ENCODE measurements around the gene ACP5. TPM values are rescaled to one million over a fixed set of nuclear protein-coding genes. Genes with fewer than 3 reads are reported as not detected.

ACP5 gene
- total and polyA plus RNA-seq, 10 of the 15 experiments (the other 5 are each of a cell fraction or from before 2014, with no cell fraction given): 1.0 to 73.4 (median 36.8) TPM

DNA sequence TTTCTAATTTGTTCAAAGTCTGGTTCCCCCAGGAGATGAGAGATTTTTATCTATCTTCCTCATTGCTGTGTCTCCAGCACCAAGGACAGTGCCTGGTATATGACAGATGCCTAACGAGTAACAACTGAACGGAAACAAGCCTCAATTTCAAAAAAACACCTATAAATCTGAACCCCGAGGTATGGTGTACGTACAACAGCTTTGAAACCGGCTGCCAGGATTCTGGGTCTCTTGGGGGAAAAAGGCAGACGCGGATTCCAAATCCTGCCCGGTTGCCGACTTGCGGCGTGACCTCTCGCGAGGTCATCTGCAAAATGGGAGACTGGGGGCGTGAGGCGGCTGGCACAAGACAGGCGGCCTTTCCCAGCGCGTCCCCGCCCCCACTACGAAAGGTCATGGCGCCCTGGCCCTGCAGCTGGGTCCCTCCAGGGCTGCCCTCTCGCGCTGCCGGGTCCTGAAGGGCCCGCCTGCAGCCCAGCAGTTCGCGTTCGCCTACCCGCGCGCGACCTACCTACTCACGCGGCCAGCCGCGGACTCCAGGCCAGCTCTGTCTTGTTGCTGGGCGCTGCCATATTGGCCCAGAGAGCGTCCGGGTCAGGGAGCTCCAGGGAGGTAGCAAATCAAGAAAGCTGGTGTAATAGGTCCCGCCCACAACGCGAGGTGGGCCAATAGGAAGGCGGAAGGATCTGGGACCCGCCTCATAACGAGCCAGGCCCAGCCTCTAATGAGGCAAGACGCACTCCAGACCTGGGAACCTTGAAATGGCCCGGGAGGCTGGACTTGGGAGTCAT lies 48.7 kb downstream of the ACP5 start, which contains the start of gene ECSIT (continued):
- peak; percentile 42; the same call in 1 of the 2 replicates for TF ChIP-seq TCF12 (IDR thresholded peaks at IDR 0.05; ENCODE audit: low read depth, low read length)
- TF ChIP-seq MXI1 (IDR thresholded peaks at IDR 0.05; ENCODE audit: low read depth, low read length): peak; percentile 79
- peak; percentile 94 for TF ChIP-seq GABPA (IDR thresholded peaks at IDR 0.05; ENCODE audit: low read depth)
- TF ChIP-seq, protein P1, sequence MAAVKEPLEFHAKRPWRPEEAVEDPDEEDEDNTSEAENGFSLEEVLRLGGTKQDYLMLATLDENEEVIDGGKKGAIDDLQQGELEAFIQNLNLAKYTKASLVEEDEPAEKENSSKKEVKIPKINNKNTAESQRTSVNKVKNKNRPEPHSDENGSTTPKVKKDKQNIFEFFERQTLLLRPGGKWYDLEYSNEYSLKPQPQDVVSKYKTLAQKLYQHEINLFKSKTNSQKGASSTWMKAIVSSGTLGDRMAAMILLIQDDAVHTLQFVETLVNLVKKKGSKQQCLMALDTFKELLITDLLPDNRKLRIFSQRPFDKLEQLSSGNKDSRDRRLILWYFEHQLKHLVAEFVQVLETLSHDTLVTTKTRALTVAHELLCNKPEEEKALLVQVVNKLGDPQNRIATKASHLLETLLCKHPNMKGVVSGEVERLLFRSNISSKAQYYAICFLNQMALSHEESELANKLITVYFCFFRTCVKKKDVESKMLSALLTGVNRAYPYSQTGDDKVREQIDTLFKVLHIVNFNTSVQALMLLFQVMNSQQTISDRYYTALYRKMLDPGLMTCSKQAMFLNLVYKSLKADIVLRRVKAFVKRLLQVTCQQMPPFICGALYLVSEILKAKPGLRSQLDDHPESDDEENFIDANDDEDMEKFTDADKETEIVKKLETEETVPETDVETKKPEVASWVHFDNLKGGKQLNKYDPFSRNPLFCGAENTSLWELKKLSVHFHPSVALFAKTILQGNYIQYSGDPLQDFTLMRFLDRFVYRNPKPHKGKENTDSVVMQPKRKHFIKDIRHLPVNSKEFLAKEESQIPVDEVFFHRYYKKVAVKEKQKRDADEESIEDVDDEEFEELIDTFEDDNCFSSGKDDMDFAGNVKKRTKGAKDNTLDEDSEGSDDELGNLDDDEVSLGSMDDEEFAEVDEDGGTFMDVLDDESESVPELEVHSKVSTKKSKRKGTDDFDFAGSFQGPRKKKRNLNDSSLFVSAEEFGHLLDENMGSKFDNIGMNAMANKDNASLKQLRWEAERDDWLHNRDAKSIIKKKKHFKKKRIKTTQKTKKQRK (IDR thresholded peaks at IDR 0.05; ENCODE audit: low read depth, low read length): no peak
- TF ChIP-seq BRCA1 (IDR thresholded peaks at IDR 0.05; ENCODE audit: low read depth, low read length): no peak; the same call in 1 of the 2 replicates
- TF ChIP-seq PAX8 (IDR thresholded peaks at IDR 0.05): no peak
- TF ChIP-seq, protein P2, sequence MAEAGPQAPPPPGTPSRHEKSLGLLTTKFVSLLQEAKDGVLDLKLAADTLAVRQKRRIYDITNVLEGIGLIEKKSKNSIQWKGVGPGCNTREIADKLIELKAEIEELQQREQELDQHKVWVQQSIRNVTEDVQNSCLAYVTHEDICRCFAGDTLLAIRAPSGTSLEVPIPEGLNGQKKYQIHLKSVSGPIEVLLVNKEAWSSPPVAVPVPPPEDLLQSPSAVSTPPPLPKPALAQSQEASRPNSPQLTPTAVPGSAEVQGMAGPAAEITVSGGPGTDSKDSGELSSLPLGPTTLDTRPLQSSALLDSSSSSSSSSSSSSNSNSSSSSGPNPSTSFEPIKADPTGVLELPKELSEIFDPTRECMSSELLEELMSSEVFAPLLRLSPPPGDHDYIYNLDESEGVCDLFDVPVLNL (IDR thresholded peaks at IDR 0.05; ENCODE audit: low read depth, low read length): no peak
- TF ChIP-seq MTA3 (IDR thresholded peaks at IDR 0.05; ENCODE audit: borderline replicate concordance, low read length): no peak
- peak; percentile 86 for TF ChIP-seq MTA2 (IDR thresholded peaks at IDR 0.05; ENCODE audit: low read depth)
- TF ChIP-seq FOXM1 (IDR thresholded peaks at IDR 0.05; ENCODE audit: low read depth, low read length): no peak
- TF ChIP-seq, protein P3, sequence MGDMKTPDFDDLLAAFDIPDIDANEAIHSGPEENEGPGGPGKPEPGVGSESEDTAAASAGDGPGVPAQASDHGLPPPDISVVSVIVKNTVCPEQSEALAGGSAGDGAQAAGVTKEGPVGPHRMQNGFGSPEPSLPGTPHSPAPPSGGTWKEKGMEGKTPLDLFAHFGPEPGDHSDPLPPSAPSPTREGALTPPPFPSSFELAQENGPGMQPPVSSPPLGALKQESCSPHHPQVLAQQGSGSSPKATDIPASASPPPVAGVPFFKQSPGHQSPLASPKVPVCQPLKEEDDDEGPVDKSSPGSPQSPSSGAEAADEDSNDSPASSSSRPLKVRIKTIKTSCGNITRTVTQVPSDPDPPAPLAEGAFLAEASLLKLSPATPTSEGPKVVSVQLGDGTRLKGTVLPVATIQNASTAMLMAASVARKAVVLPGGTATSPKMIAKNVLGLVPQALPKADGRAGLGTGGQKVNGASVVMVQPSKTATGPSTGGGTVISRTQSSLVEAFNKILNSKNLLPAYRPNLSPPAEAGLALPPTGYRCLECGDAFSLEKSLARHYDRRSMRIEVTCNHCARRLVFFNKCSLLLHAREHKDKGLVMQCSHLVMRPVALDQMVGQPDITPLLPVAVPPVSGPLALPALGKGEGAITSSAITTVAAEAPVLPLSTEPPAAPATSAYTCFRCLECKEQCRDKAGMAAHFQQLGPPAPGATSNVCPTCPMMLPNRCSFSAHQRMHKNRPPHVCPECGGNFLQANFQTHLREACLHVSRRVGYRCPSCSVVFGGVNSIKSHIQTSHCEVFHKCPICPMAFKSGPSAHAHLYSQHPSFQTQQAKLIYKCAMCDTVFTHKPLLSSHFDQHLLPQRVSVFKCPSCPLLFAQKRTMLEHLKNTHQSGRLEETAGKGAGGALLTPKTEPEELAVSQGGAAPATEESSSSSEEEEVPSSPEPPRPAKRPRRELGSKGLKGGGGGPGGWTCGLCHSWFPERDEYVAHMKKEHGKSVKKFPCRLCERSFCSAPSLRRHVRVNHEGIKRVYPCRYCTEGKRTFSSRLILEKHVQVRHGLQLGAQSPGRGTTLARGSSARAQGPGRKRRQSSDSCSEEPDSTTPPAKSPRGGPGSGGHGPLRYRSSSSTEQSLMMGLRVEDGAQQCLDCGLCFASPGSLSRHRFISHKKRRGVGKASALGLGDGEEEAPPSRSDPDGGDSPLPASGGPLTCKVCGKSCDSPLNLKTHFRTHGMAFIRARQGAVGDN (IDR thresholded peaks at IDR 0.05): 0 out of 2 replicates have a peak, but pooled peaks have one; percentile 15
- peak; percentile 24; the same call in 1 of the 2 replicates for TF ChIP-seq BACH1 (IDR thresholded peaks at IDR 0.05; ENCODE audit: borderline replicate concordance)
- TF ChIP-seq HDAC2 (IDR thresholded peaks at IDR 0.05): peak; percentile 38; the same call in 1 of the 2 replicates
- peak; percentile 53 for TF ChIP-seq SIX5 (IDR thresholded peaks at IDR 0.05; ENCODE audit: low read depth, low read length, severe bottlenecking)
- TF ChIP-seq EZH2 (IDR thresholded peaks at IDR 0.05; ENCODE audit: borderline replicate concordance, control insufficient read depth, low read depth, low read length): no peak
- no peak for TF ChIP-seq ZSCAN29 (IDR thresholded peaks at IDR 0.05)
- TF ChIP-seq SRF (IDR thresholded peaks at IDR 0.05; ENCODE audit: low read depth in 2 of 2, low read length in 2 of 2): no peak
- TF ChIP-seq FOS (IDR thresholded peaks at IDR 0.05; ENCODE audit: borderline replicate concordance, extremely low read depth, insufficient read length): no peak
- TF ChIP-seq RUNX3 (IDR thresholded peaks at IDR 0.05; ENCODE audit: low read length): no peak
- TF ChIP-seq HCFC1 (IDR thresholded peaks at IDR 0.05; ENCODE audit: low read length): peak; percentile 75
- TF ChIP-seq, protein P4, sequence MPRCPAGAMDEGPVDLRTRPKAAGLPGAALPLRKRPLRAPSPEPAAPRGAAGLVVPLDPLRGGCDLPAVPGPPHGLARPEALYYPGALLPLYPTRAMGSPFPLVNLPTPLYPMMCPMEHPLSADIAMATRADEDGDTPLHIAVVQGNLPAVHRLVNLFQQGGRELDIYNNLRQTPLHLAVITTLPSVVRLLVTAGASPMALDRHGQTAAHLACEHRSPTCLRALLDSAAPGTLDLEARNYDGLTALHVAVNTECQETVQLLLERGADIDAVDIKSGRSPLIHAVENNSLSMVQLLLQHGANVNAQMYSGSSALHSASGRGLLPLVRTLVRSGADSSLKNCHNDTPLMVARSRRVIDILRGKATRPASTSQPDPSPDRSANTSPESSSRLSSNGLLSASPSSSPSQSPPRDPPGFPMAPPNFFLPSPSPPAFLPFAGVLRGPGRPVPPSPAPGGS (IDR thresholded peaks at IDR 0.05; ENCODE audit: borderline replicate concordance, insufficient read depth, low read depth, low read length, poor library complexity, severe bottlenecking): no peak
